Limb (tissue), 2 donors: Measurements from ENCODE around the gene MAP1S.

Experiments used
- DNase-seq, 2 donors: peaks; one replicate each; pipeline ENCODE4 v3.0.0-alpha.2; 2016; ENCODE audit errors: extremely low spot score in 2 of 2

MAP1S gene

GRCh38 chr19:17718947-17719711, at the start of gene MAP1S:
MAP1S (plus strand) TSS chr19:17719480; CDS start chr19:17719503, 23 bp downstream.
- peak; percentile 60 to 85 for DNase-seq

GRCh38 chr19:17671906-17672305, 47.4 kb upstream of the MAP1S start:
- no peak for DNase-seq

DNA sequence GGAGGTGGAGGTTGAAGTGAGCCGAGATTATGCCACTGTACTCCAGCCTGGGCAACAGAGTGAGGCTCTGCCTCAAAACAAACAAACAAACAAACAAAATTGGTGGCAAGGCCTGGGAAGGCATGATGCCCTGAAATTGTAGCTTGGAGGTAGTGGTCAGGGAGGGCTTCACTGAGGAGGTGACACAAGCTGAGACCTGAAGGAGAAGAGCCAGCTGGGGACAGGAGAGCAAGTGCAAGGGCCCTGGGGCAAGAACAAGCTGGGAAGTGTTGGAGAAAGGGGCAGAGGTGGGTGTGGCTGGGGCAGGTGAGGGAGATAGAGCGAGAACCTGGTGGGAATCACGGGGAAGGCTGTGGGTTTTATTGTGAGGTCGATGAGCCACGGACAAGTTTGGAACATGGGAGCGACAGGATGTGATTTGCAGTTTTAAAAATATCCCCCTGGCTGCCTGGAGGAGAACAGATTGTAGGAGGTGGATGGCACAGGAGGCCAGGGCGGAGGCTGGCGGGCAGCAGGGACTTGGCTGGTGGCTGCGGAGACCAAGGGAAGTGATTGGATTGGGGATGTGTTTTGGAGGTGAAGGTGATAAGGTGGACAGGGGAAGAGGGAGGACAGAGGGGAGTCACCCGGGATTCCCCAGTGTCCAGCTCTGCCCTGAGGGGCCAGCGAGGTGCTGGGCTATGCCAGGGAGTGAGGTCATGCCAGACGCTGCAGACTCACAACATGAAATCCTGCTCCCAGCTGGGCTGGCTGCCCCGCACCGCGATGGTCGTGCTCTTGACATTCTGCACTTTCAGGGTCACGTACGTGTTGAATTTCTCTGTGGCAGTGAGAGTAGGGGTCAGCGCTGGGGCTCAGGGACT, 45.1 kb upstream of the MAP1S start:
- no peak for DNase-seq

- no peak for DNase-seq
Measured at GRCh38 chr19:17676295-17676694, 43.0 kb upstream of the MAP1S start.

- no peak for DNase-seq
Measured at GRCh38 chr19:17677002-17677401, 42.3 kb upstream of the MAP1S start.

- no peak for DNase-seq
Measured at GRCh38 chr19:17678836-17679235, 40.4 kb upstream of the MAP1S start.

- DNase-seq: no peak
Measured at GRCh38 chr19:17679526-17680229, 39.6 kb upstream of the MAP1S start.

DNA sequence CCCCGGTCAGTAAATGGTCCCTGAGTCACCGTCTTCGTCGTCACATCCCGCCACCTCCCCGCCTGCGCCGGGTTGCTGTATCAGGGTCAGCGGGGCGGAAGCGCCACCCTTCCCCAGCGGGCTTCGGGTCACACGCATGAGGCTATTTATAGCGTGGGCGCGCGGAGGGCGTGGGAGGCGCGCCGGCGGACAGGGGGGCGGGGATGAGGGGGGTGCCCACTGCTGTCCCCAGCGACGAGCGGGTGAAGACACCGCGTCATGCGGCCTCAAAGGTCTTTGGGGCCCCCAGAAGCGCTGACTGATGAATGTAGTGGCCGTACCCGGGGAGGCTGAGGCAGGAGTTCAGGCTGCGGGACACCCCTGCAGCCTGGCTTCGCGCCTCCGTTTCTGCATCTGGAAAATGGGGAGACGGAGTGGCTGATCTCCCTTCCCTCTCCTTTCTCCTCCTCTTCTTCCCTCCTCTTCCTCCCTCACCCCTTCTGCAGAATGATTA, 39.0 kb upstream of the MAP1S start:
- peak in 1 of 2 donors; percentile 43 for DNase-seq

DNA sequence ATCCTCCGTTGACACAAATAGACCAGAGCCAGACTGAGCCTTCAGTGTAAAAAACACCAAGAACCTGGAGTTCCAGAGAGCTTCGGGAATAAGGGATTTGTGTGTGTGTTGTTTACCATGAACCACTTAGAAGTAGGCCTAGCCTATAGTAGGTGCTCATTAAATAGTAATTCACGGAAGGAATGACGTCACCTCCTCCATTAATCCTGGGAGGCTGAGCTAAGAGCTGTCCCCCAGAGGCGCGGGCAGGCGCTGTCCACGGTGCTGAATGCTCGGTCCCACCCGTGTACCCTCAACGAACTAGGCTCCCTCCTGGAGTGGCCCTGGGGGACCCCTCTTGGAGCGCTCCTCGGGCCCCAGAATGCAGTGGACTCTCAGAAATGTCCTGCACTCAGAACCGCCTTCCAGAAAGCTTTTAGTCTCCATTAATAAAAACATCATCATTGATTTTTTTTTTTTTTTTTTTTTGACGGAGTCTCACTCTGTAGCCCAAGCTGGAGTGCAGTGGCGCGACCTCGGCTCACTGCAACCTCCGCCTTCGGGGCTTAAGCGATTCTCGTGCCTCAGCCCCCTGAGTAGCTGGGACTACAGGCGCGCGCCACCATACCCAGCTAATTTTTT, 37.7 kb upstream of the MAP1S start:
- DNase-seq: peak in 1 of 2 donors; percentile 61

DNA sequence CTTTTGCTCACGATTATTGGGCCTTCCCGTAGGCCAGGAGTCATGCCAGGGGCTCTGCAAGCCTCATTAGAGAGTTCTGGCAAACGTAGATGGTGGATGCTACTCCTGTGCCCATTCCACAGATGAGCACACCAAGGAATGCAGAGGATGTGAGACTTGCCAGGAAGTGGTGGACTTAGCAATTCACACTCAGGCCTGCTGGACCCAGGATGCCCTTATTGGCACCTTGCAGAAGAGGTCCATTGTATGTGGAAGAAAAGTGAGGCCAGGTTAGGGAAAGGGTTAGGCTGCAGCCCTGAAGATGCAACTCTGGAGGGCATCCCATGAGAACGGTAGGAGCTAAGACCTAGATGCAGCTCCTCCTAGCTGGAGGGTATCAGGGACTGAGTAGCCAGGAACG, 37.0 kb upstream of the MAP1S start:
- DNase-seq: no peak

DNA sequence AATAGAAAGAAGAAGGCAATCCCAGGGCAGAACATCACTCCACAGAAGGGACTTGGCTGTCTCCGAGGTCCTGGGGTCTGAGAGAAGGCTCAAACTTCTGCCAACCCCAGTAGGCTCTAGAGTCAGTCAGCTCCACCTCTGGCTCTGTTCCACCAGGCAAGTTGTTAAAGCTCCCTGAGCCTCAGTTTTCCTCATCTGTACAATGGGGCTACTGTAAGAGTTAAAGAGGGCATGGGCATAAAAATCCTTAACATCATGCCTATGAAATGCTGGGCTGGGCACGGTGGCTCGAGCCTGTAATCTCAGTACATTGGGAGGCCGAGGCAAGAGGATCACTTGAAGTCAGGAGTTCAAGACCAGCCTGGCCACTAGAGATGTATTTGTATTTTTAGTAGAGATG, 36.2 kb upstream of the MAP1S start:
- no peak for DNase-seq

DNA sequence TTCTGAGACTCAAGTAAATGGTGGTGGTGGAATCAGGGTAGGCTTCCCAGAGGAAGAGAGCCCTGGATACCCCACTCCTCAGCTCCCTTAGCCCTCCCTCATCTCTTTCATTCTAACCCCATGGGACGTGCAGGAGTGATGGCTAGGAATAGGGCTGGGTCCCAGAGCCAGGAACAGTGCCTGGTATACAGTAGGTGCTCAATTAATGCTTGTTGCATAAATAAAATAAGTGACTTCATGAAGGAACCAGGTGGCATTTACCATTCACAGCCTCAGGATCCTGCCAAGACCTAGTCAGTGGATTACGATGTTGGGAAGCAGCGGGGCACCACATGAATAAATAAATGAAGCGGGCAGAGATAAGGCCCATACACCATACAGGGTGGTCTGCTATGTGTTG, 35.0 kb upstream of the MAP1S start:
- DNase-seq: no peak

DNA sequence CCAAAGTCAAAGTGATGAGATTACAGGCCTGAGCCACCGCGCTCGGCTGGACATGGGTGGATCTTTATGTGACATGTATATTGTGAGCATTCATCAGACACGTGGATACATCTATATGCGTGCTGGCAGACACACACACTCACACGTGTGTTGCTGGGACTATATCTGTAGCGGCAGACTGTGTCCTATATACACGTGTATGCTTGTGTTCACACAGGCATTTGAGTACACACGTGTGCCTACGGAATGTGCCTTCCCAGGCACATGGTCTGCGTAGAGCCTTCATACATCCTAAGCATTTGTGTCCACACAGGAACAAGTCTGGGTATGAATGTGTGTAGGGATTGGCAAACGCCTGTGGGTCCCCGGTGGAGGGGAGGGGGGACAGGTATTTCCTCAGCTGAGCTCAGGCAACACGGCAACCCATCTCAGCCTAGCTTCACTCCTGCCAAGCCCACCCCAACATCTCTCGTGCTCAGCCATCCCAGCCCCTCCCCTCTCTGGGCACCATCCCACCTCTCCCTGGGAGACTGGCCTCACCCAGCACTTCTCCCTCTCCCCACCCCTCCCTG, 33.7 kb upstream of the MAP1S start:
- DNase-seq: no peak

GRCh38 chr19:17686023-17686521, 33.2 kb upstream of the MAP1S start:
- DNase-seq: no peak

- DNase-seq: peak in 1 of 2 donors; percentile 53
Measured at GRCh38 chr19:17686592-17687024, 32.7 kb upstream of the MAP1S start.

DNA sequence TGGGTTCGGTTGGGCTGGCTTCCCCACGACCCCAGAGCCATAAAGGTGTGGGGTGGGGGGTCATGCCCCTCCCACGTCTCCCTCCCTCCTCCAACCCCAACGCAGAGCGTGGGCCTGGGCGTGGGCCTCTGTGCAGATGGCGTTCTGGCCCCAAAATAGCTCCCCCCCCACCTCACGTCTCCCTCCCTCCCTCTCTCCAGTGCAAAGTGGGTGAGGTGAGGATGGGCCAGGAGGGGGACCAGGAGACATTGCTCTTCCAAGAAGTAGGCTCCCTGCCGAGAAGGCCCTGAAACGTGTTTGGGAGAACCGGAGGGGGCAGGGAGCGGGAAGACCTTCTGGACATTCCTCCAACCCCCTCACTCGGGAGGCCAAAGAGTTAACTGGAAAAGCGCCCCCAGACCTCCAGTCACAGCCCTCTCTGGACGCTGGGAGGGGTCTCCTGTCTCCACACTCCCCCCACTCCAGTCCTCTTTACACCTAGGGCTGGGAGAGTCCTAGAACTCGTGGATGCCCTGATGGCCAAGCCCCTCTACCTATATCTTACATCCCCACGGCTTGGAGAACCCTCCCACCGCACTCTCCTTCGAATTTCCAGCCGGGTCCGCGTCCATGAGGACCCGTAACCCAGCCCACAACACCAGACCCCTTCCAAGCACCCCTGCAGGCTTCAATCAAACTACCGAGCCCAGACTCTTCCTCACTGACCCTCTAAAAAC, 32.0 kb upstream of the MAP1S start:
- DNase-seq: no peak

GRCh38 chr19:17687857-17688784, 31.2 kb upstream of the MAP1S start, which contains the start of gene UNC13A:
UNC13A (minus strand) TSS chr19:17688354; CDS start chr19:17688199, 155 bp downstream.
- DNase-seq: peak; percentile 18 to 87

- DNase-seq: no peak
Measured at GRCh38 chr19:17688853-17689595, 30.3 kb upstream of the MAP1S start.
